ENCODE measurements around the gene AGPS.

DNA sequence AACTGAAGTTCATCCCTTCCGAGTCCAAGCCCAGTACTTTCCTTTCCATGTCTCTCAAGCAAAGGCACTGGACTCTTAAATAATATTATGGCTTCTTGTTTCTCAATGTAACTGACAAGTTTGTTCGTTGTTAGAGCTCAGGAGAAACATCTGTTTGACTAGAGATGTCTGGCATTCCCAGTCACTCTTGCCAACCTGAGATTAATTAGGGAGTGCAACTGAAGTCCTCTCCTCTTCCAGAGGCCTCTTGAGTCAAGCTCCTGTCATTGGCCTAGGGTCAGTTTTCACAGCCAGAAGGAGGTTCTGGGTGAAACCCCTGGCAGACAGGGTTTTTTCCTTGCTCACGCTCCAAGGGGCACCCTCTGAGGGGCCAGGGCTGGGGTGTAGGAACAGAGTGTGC is 196.1 kb downstream of the AGPS start:
- TF ChIP-seq, protein P1, sequence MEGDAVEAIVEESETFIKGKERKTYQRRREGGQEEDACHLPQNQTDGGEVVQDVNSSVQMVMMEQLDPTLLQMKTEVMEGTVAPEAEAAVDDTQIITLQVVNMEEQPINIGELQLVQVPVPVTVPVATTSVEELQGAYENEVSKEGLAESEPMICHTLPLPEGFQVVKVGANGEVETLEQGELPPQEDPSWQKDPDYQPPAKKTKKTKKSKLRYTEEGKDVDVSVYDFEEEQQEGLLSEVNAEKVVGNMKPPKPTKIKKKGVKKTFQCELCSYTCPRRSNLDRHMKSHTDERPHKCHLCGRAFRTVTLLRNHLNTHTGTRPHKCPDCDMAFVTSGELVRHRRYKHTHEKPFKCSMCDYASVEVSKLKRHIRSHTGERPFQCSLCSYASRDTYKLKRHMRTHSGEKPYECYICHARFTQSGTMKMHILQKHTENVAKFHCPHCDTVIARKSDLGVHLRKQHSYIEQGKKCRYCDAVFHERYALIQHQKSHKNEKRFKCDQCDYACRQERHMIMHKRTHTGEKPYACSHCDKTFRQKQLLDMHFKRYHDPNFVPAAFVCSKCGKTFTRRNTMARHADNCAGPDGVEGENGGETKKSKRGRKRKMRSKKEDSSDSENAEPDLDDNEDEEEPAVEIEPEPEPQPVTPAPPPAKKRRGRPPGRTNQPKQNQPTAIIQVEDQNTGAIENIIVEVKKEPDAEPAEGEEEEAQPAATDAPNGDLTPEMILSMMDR (IDR thresholded peaks at IDR 0.05): no peak
- no peak for TF ChIP-seq POLR2A (IDR thresholded peaks at IDR 0.05)
